ENCODE measurements around the gene P2RX3. TPM values are rescaled to one million over a fixed set of nuclear protein-coding genes. Genes with fewer than 3 reads are reported as not detected.

P2RX3 gene
- total and polyA plus RNA-seq, 2 experiments from 2014 or later = 0.15 to 0.35 TPM

- H3K27ac ChIP-seq (ENCODE audit: low read depth) = no peak overlapping the region
- H3K4me1 ChIP-seq (ENCODE audit: insufficient read depth) = no peaks in the 10 kb centered on the region
- no peak overlapping the region for H3K4me2 ChIP-seq
- 0 out of 2 replicates have a peak, but pooled peaks cover 2% of the 10 kb centered on the region for H3F3A ChIP-seq (replicated peaks; ENCODE audit: low read depth)
- Mint-ChIP-seq H3K27me3 (ENCODE audit: insufficient read depth, low read depth, poor library complexity) (peaks cover 10% of the 10 kb centered on the region), H3K9me3 (peaks cover 11% of the 10 kb centered on the region), H3K4me1 (peaks cover 21% of the 10 kb centered on the region), H3K36me3 (ENCODE audit: low read depth) (peaks cover 84% of the 10 kb centered on the region), H3K4me3 (no peak overlapping the region), H3K27ac (no peak overlapping the region)
- ATAC-seq (no peak), DNase-seq (ENCODE audit: low spot score) (no peak)
- peaks cover 36% of the 10 kb centered on the region for H3K36me3 ChIP-seq (ENCODE audit: insufficient read depth)
- H2AFZ ChIP-seq = no peak overlapping the region
- peaks cover 16% of the 10 kb centered on the region for H4K20me1 ChIP-seq (replicated peaks; ENCODE audit: insufficient read depth)
- H3K4me3 ChIP-seq = no peak overlapping the region
- no peaks in the 10 kb centered on the region for H3K9me2 ChIP-seq (ENCODE audit: insufficient read depth)
- H3K27me3 ChIP-seq (ENCODE audit: insufficient read depth) = no peaks in the 10 kb centered on the region
- no peak for TF ChIP-seq JUNB (IDR thresholded peaks at IDR 0.05; ENCODE audit: unreplicated experiment)
- TF ChIP-seq CREB1 (CRISPR knock-in tag; IDR thresholded peaks at IDR 0.05; ENCODE audit: low read depth) = no peak
- TF ChIP-seq, protein P1, sequence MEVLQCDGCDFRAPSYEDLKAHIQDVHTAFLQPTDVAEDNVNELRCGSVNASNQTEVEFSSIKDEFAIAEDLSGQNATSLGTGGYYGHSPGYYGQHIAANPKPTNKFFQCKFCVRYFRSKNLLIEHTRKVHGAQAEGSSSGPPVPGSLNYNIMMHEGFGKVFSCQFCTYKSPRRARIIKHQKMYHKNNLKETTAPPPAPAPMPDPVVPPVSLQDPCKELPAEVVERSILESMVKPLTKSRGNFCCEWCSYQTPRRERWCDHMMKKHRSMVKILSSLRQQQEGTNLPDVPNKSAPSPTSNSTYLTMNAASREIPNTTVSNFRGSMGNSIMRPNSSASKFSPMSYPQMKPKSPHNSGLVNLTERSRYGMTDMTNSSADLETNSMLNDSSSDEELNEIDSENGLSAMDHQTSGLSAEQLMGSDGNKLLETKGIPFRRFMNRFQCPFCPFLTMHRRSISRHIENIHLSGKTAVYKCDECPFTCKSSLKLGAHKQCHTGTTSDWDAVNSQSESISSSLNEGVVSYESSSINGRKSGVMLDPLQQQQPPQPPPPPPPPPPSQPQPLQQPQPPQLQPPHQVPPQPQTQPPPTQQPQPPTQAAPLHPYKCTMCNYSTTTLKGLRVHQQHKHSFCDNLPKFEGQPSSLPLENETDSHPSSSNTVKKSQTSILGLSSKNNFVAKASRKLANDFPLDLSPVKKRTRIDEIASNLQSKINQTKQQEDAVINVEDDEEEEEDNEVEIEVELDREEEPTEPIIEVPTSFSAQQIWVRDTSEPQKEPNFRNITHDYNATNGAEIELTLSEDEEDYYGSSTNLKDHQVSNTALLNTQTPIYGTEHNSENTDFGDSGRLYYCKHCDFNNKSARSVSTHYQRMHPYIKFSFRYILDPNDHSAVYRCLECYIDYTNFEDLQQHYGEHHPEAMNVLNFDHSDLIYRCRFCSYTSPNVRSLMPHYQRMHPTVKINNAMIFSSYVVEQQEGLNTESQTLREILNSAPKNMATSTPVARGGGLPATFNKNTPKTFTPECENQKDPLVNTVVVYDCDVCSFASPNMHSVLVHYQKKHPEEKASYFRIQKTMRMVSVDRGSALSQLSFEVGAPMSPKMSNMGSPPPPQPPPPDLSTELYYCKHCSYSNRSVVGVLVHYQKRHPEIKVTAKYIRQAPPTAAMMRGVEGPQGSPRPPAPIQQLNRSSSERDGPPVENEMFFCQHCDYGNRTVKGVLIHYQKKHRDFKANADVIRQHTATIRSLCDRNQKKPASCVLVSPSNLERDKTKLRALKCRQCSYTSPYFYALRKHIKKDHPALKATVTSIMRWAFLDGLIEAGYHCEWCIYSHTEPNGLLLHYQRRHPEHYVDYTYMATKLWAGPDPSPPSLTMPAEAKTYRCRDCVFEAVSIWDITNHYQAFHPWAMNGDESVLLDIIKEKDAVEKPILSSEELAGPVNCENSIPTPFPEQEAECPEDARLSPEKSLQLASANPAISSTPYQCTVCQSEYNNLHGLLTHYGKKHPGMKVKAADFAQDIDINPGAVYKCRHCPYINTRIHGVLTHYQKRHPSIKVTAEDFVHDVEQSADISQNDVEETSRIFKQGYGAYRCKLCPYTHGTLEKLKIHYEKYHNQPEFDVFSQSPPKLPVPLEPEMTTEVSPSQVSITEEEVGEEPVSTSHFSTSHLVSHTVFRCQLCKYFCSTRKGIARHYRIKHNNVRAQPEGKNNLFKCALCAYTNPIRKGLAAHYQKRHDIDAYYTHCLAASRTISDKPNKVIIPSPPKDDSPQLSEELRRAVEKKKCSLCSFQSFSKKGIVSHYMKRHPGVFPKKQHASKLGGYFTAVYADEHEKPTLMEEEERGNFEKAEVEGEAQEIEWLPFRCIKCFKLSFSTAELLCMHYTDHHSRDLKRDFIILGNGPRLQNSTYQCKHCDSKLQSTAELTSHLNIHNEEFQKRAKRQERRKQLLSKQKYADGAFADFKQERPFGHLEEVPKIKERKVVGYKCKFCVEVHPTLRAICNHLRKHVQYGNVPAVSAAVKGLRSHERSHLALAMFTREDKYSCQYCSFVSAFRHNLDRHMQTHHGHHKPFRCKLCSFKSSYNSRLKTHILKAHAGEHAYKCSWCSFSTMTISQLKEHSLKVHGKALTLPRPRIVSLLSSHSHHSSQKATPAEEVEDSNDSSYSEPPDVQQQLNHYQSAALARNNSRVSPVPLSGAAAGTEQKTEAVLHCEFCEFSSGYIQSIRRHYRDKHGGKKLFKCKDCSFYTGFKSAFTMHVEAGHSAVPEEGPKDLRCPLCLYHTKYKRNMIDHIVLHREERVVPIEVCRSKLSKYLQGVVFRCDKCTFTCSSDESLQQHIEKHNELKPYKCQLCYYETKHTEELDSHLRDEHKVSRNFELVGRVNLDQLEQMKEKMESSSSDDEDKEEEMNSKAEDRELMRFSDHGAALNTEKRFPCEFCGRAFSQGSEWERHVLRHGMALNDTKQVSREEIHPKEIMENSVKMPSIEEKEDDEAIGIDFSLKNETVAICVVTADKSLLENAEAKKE (CRISPR knock-in tag; IDR thresholded peaks at IDR 0.05) = no peak
- TF ChIP-seq POLR2AphosphoS5 (IDR thresholded peaks at IDR 0.05; ENCODE audit: low read depth) = no peak
- TF ChIP-seq ZNF114 (CRISPR knock-in tag; IDR thresholded peaks at IDR 0.05) = no peak
- no peak for TF ChIP-seq REST (IDR thresholded peaks at IDR 0.05; ENCODE audit: unreplicated experiment)
- no peak for TF ChIP-seq ZNF331 (CRISPR knock-in tag; IDR thresholded peaks at IDR 0.05; ENCODE audit: low read depth)
- TF ChIP-seq EZH2phosphoT487 (IDR thresholded peaks at IDR 0.05; ENCODE audit: unreplicated experiment) = no peak
- TF ChIP-seq EZH2 (IDR thresholded peaks at IDR 0.05; ENCODE audit: low read depth, unreplicated experiment) = no peak
- TF ChIP-seq, protein P2, sequence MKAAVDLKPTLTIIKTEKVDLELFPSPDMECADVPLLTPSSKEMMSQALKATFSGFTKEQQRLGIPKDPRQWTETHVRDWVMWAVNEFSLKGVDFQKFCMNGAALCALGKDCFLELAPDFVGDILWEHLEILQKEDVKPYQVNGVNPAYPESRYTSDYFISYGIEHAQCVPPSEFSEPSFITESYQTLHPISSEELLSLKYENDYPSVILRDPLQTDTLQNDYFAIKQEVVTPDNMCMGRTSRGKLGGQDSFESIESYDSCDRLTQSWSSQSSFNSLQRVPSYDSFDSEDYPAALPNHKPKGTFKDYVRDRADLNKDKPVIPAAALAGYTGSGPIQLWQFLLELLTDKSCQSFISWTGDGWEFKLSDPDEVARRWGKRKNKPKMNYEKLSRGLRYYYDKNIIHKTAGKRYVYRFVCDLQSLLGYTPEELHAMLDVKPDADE (IDR thresholded peaks at IDR 0.05) = no peak
- no peak for TF ChIP-seq NANOG (IDR thresholded peaks at IDR 0.05; ENCODE audit: borderline replicate concordance)
- TF ChIP-seq, protein P3, sequence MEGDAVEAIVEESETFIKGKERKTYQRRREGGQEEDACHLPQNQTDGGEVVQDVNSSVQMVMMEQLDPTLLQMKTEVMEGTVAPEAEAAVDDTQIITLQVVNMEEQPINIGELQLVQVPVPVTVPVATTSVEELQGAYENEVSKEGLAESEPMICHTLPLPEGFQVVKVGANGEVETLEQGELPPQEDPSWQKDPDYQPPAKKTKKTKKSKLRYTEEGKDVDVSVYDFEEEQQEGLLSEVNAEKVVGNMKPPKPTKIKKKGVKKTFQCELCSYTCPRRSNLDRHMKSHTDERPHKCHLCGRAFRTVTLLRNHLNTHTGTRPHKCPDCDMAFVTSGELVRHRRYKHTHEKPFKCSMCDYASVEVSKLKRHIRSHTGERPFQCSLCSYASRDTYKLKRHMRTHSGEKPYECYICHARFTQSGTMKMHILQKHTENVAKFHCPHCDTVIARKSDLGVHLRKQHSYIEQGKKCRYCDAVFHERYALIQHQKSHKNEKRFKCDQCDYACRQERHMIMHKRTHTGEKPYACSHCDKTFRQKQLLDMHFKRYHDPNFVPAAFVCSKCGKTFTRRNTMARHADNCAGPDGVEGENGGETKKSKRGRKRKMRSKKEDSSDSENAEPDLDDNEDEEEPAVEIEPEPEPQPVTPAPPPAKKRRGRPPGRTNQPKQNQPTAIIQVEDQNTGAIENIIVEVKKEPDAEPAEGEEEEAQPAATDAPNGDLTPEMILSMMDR (conservative IDR thresholded peaks at IDR 0.05; ENCODE audit: low read depth in 2 of 2) = no peak
- TF ChIP-seq STAT1 (IDR thresholded peaks at IDR 0.05; ENCODE audit: unreplicated experiment) = no peak
- H3K79me2 ChIP-seq (replicated peaks; ENCODE audit: insufficient read depth) = peaks cover 24% of the 10 kb centered on the region
Observed at GRCh38 chr11:57302489-57302888, 35.7 kb upstream of the P2RX3 start.
